Measurements from ENCODE around the gene SOCS6. TPM values are rescaled to one million over a fixed set of nuclear protein-coding genes. Genes with fewer than 3 reads are reported as not detected.

The SOCS6 gene
- total and polyA plus RNA-seq, 2 donors (not counting 1 experiment from before 2014, with no cell fraction given), result 0.25 to 0.99 TPM

DNA sequence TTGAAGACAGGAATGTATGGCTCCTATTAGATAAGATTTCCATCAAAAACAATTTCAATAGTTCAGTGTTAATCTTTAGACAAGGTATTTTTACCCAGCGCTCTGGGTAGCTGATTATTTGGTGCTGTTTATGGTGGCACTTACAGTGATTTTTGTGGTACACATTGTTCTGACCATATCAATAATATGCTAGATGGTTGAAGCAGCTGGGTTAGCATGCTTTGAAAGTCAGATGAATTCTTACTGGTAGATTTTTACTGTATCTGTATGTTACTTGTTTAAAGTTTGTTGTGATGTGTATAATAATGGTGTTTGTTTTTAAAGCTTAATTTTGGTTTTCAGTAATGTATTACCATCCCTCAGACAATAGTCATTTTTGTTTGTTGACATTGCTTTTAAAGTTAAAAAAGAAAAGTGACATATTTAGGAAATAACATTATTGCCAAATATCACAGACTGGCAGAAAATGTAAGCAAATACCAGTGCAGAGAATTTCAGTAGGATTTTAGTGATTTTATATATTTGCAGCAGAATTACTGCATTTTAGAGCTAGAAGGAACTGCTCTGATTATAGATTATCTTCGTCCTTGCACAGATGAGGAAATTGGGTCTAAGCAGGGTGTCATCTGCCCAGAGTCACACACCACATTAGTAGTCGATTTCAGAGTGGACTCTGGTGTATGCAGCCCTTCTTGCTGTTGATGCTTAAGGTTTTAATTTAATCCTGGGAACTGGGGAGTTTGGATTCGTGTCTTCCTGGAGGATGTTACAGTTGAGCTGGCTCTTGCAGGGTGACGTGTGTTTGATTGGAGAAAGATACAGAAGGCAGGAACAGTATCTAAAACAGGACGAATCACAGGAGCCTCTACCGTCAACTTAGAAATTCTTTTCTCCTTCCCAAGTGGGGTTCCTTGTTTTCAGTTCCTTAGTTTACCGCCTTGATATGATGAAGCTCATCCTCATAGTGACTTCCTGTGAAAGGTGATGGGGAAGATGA is 6.6 kb downstream of the SOCS6 start:
- ATAC-seq (ENCODE audit: low read depth) (no peak), DNase-seq (no peak)
- Histone ChIP-seq H3K4me2 (replicated peaks; ENCODE audit: low read depth, low read length, poor library complexity, severe bottlenecking) (no peak overlapping the region), H3K79me2 (ENCODE audit: control insufficient read depth, insufficient read depth, low read length) (no peaks in the 10 kb centered on the region), H3K4me1 (ENCODE audit: control insufficient read depth in 2 of 2, insufficient read depth in 2 of 2, low read length in 2 of 2) (peaks cover 0 to under 1% of the 10 kb centered on the region in 2 donors), H3K4me3 (ENCODE audit: control extremely low read depth in 1 of 5, extremely low read depth in 1 of 5, insufficient read depth in 1 of 5, low read depth in 2 of 5, low read length in 4 of 5) (no peak overlapping the region), H3K27ac (ENCODE audit: low read length in 2 of 2) (no peak overlapping the region), H3K9me3 (ENCODE audit: control extremely low read depth in 1 of 3, control insufficient read depth in 2 of 3, insufficient read depth in 1 of 3, low read length in 2 of 3) (no peaks in the 10 kb centered on the region), H4K20me1 (ENCODE audit: control insufficient read depth, insufficient read depth, low read length, poor library complexity, severe bottlenecking) (no peaks in the 10 kb centered on the region), H3K9ac (ENCODE audit: low read length) (no peak overlapping the region), H3K27me3 (replicated peaks in 1 of 4; ENCODE audit: control extremely low read depth in 1 of 4, control insufficient read depth in 3 of 4, insufficient read depth in 4 of 4, low read length in 3 of 4) (peaks cover 0 to under 1% (median under 1%) of the 10 kb centered on the region in 4 experiments), H2AFZ (ENCODE audit: insufficient read depth, low read depth, low read length, poor library complexity, severe bottlenecking) (no peak overlapping the region), H3K36me3 (replicated peaks in 1 of 2; ENCODE audit: control extremely low read depth in 1 of 2, control insufficient read depth in 1 of 2, extremely low read depth in 1 of 2, insufficient read depth in 2 of 2, low read length in 1 of 2) (no peaks in the 10 kb centered on the region)
- peaks cover 21% of the 10 kb centered on the region for H3K27me3 Mint-ChIP-seq
- ChIA-PET POLR2A (no interaction called here), CTCF (no interaction called here)
- WGBS (ENCODE audit: insufficient coverage), result 86% methylated on average over 2 of the region's 8 CpGs
- intact Hi-C loops (cut with micrococcal nuclease), result no loop called here
- H3K9me3 Mint-ChIP-seq (ENCODE audit: insufficient read depth), result no peaks in the 10 kb centered on the region
- TF ChIP-seq, protein P1, sequence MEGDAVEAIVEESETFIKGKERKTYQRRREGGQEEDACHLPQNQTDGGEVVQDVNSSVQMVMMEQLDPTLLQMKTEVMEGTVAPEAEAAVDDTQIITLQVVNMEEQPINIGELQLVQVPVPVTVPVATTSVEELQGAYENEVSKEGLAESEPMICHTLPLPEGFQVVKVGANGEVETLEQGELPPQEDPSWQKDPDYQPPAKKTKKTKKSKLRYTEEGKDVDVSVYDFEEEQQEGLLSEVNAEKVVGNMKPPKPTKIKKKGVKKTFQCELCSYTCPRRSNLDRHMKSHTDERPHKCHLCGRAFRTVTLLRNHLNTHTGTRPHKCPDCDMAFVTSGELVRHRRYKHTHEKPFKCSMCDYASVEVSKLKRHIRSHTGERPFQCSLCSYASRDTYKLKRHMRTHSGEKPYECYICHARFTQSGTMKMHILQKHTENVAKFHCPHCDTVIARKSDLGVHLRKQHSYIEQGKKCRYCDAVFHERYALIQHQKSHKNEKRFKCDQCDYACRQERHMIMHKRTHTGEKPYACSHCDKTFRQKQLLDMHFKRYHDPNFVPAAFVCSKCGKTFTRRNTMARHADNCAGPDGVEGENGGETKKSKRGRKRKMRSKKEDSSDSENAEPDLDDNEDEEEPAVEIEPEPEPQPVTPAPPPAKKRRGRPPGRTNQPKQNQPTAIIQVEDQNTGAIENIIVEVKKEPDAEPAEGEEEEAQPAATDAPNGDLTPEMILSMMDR (IDR thresholded peaks at IDR 0.05), result no peak
- no peak for TF ChIP-seq EZH2 (IDR thresholded peaks at IDR 0.05; ENCODE audit: borderline replicate concordance, insufficient read depth, low read depth, low read length, poor library complexity, severe bottlenecking)
- peaks cover 3% of the 10 kb centered on the region for H3K4me1 Mint-ChIP-seq
- H3K4me3 Mint-ChIP-seq, result no peak overlapping the region
- no peak overlapping the region for H3K27ac Mint-ChIP-seq

DNA sequence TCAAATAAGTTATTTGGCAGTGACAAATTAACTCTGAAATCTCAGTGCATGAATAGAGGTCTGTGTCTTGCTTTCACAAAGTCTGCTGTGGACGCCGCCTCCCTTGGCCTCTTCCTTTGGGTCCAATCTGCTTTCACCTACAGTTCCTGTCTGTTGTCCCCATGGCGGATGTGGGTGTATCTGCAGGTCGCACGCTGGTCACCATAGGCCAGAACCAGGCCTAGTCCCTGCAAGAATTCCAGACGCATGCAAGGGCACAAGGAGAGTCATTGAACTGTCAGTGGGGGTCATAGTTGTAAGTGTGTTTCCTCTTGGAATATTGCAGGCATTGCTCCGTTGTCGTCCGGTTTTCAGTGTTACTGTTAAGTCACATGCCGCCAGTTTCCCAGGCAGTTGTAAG is 7.4 kb downstream of the SOCS6 start:
- POLR2A ChIA-PET, result no interaction called here
- H3K4me2 ChIP-seq (replicated peaks; ENCODE audit: low read depth, low read length, poor library complexity, severe bottlenecking), result no peak overlapping the region
- Mint-ChIP-seq H3K27ac (no peak overlapping the region), H3K27me3 (peaks cover 13% of the 10 kb centered on the region), H3K9me3 (ENCODE audit: insufficient read depth) (no peaks in the 10 kb centered on the region), H3K4me1 (no peaks in the 10 kb centered on the region), H3K4me3 (no peak overlapping the region)
- 96% methylated on average over 6 of the region's 10 CpGs for WGBS (ENCODE audit: insufficient coverage)
- no peaks in the 10 kb centered on the region for H4K20me1 ChIP-seq (ENCODE audit: control insufficient read depth, insufficient read depth, low read length, poor library complexity, severe bottlenecking)
- DNase-seq (no peak), ATAC-seq (ENCODE audit: low read depth) (no peak)
- intact Hi-C loops (cut with micrococcal nuclease), result no loop called here
- no peaks in the 10 kb centered on the region for H3K79me2 ChIP-seq (ENCODE audit: control insufficient read depth, insufficient read depth, low read length)
- no peak overlapping the region for H3K4me3 ChIP-seq (ENCODE audit: control extremely low read depth in 1 of 5, extremely low read depth in 1 of 5, insufficient read depth in 1 of 5, low read depth in 2 of 5, low read length in 4 of 5)
- no peaks in the 10 kb centered on the region for H3K36me3 ChIP-seq (replicated peaks in 1 of 2; ENCODE audit: control extremely low read depth in 1 of 2, control insufficient read depth in 1 of 2, extremely low read depth in 1 of 2, insufficient read depth in 2 of 2, low read length in 1 of 2)
- CTCF ChIA-PET, result no interaction called here
- H3K4me1 ChIP-seq (ENCODE audit: control insufficient read depth in 2 of 2, insufficient read depth in 2 of 2, low read length in 2 of 2), result no peaks in the 10 kb centered on the region
- no peak for TF ChIP-seq EZH2 (IDR thresholded peaks at IDR 0.05; ENCODE audit: borderline replicate concordance, insufficient read depth, low read depth, low read length, poor library complexity, severe bottlenecking)
- TF ChIP-seq, protein P1 (IDR thresholded peaks at IDR 0.05), result no peak
- H3K27me3 ChIP-seq (replicated peaks in 1 of 4; ENCODE audit: control extremely low read depth in 1 of 4, control insufficient read depth in 3 of 4, insufficient read depth in 4 of 4, low read length in 3 of 4), result no peaks in the 10 kb centered on the region
- H3K9ac ChIP-seq (ENCODE audit: low read length), result no peak overlapping the region
- no peak overlapping the region for H3K27ac ChIP-seq (ENCODE audit: low read length in 2 of 2)
- H2AFZ ChIP-seq (ENCODE audit: insufficient read depth, low read depth, low read length, poor library complexity, severe bottlenecking), result no peak overlapping the region
- H3K9me3 ChIP-seq (ENCODE audit: control extremely low read depth in 1 of 3, control insufficient read depth in 2 of 3, insufficient read depth in 1 of 3, low read length in 2 of 3), result no peaks in the 10 kb centered on the region

Measured in B cell (primary cell).